Measurements from ENCODE around the gene DNAJC3.
A peak's percentile ranks its signal among the peaks of the same experiment; 100 is the strongest.
"Not testable (repeated sequence)": the region's sequence is repeated elsewhere in the genome, so short reads cannot be mapped to it uniquely, and the experiment has no call there.

DNAJC3 gene

DNA sequence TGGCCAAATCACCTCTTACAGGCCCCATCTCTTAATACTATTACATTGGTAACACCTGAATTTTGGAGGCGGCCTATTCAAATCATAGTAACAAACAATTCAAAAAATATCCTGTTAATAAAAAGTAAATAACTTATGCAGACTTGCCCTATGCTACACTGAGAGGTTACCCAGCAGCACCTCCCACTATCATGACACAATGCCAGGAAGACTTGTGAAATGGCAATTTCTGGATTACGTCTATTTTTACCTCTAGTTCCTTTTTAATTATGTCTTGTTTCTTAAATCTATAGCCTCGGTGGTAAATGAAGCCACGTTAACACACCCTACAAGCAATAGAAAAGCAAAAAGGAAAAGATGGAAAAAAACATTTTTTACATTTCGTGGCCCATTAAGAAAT lies 26.2 kb upstream of the DNAJC3 start:
- H3K27ac ChIP-seq: no peak overlapping the region
- TF ChIP-seq CTCF (conservative IDR thresholded peaks at IDR 0.05): no peak

GRCh38 chr13:95652244-95652764 lies 24.6 kb upstream of the DNAJC3 start:
- no peak overlapping the region for H3K27ac ChIP-seq
- no peak for TF ChIP-seq CTCF (conservative IDR thresholded peaks at IDR 0.05)

DNA sequence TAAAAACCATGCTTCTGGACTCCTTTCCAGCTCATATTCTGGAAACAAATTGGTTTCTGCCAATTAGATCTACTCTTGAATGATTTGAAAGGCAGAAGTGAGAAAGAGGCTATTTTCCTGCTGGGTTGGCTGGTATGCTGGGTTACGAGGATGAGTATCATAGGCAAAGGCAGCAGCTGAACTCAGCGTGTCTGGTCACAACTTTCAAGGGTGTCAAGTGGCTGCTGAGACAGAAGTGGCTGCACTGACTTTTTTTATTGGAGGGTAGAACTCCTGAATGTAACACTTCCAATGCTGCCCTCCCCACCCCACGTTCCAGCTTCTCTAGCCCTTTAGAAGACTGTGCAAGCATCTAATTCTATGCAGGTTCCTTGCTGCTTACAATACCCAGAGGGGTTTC lies 24.1 kb upstream of the DNAJC3 start:
- TF ChIP-seq CTCF (conservative IDR thresholded peaks at IDR 0.05): no peak

GRCh38 chr13:95656386-95657015 lies 20.4 kb upstream of the DNAJC3 start:
- no peak for TF ChIP-seq CTCF (conservative IDR thresholded peaks at IDR 0.05)

More for the DNA sequence above, 24.1 kb upstream of the DNAJC3 start:
- no peak overlapping the region for H3K27ac ChIP-seq

DNA sequence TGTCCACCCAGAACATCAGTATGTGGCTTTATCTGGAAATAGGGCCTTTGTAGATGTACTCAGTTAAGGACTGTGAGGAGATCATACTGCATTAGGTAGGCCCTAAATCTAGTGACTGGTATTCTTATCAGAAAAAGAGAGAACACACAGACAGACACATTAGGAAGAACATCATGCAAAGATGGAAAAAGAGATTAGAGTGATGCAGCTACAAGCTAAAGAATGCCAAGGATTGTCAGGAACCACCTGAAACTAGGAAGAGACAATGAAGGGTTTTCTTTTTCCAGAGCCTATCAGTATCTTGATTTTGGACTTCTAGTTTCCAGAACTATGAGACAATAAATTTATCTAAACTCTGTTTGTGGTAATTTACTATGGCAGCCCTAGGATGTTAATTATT lies 17.4 kb upstream of the DNAJC3 start:
- H3K27ac ChIP-seq: peak overlapping the region; percentile 58
- no peak for TF ChIP-seq CTCF (conservative IDR thresholded peaks at IDR 0.05)

More at GRCh38 chr13:95656386-95657015, 20.4 kb upstream of the DNAJC3 start:
- no peak overlapping the region for H3K27ac ChIP-seq

DNA sequence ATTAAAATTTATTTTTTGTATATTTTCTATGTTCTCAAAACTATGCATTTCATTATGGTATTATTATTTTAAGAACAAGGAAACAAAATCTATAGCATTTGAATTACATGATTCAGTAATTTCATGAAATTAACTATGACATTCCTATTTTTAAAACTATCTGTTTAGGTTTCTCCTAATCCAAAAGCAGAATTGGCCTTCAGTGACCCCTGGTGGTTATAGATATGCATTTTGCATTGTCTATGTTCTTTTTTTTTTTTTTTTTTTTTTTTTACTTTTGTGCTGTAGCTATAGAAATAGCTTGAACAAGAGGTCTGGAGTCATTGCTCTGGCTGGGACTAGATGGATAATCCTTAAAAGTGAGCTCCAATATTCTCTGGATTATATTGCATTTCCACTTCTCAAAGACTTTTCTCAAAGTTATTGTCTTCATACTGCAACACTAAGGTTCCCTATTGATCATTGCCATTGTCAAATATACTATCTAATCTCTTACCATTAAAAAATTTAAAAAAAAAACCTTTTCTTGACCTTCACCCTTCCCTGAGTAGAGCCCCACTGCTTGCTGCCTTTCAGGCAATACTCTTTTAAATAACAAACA lies 15.9 kb upstream of the DNAJC3 start:
- peak overlapping the region; percentile 58; the same call in 1 of the 2 replicates for H3K27ac ChIP-seq
- peak; percentile 57 for TF ChIP-seq CTCF (conservative IDR thresholded peaks at IDR 0.05)

DNA sequence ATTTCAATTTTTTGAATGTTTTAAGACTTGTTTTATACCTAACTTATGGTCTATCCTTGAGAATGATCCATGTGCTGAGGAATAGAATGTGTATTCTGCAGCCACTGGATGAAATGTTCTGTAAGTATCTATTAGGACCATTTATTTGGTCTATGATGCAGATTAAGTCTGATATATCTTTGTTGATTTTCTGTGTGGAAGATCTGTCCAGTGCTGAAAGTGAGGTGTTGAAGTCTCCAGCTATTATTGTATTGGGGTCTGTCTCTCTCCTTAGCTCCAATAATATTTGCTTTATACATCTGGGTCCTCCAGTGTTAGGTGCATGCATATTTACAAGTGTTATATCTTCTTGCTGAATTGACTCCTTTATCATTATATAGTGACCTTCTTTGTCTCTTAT lies 9.7 kb upstream of the DNAJC3 start:
- H3K27ac ChIP-seq: not testable (repeated sequence)

DNA sequence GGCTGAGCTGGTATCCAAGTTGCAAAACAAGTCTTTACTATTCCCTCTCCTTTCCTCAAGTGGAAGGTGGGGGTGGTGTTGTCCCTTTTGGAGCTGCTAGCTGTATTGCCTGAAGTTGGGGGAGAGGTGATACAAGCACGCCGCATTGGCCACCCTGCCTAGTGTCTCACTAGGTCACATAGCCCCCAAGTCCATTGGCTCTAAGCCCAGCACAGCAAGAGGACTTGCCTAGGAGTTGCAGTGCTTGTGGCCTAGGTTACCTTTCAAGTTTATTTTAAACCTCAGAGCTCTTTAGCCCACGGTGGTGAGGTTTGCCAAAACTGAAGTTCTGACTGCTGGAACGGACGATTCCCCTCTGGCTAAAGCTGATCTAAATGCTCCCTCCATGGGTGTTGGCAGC lies 5.3 kb upstream of the DNAJC3 start:
- H3K27ac ChIP-seq: no peak overlapping the region
- TF ChIP-seq CTCF (conservative IDR thresholded peaks at IDR 0.05): no peak
